Measurements from ENCODE around the gene METRN.

METRN gene

DNA sequence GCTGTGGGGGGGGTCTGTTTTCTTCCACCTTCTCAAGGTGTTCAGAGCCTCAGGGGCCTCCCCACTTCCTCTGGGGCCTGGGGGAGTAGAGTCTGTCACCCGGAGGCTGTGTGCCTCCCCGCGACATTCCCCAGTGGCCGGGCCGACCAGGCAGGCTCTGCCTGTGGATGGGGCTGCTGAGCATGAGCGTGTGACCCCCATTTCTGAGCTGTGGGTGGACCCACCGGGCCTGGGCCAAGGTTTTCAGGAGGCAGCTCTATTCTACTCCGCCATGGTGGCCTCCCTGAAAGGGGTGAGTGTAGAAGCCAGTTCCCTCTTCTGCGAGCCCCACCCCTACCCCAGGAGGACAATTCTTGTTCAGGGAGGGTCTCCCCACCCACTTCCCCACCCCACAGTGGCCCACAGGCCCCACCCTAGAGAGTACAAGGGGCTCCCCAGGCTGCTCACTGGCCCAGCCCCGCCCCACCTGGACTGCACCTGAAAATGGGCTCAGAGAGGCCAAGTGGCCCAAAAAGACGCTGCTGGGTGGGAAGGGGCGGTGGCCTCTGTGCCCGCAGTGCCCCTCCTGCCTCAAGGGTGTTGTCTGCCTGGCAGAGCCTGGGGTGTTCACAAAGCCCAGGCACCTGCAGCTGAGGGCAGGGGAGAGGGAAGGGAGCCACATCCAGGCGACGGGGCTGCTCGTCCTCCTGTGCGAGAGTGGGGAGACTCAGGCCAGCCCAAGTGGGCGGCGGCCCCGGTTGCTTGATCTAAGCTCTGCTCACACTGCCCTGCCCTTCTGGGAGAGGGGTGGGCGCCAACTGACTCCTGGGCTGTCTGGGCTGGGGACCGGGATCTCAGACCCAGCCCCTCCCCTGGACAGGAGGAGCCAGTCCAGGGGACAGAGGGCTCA is 47.0 kb downstream of the METRN start:
- DNase-seq, result no peak

DNA sequence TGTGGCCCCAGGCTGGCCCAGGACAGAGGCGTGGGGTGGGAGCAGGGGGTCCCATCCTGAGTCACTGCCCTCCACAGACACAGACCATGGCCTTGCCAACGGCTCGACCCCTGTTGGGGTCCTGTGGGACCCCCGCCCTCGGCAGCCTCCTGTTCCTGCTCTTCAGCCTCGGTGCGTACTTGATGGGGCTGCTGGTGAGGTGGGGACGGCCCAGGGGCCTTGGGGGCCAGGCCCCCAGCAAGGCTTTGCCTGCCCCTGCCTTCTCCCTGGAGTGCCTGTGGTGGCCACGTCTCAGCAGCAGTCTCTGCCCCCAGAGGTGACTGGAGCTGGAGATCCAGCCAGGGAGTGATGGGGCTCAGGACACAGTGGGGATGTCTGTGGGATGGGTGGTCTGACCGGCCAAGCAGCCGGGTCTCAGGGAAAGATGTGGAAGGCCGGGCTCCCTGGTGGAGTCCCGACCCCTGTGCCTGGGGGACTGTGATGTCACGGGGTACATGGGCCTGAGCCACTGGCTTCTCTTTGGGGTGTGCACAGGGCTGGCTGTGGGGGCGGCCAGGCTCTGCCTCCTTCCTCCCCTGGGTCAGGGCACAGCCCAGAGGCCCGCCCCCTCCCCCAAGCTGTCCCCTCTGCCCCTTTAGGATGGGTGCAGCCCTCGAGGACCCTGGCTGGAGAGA is 47.8 kb downstream of the METRN start:
- DNase-seq, result no peak

DNA sequence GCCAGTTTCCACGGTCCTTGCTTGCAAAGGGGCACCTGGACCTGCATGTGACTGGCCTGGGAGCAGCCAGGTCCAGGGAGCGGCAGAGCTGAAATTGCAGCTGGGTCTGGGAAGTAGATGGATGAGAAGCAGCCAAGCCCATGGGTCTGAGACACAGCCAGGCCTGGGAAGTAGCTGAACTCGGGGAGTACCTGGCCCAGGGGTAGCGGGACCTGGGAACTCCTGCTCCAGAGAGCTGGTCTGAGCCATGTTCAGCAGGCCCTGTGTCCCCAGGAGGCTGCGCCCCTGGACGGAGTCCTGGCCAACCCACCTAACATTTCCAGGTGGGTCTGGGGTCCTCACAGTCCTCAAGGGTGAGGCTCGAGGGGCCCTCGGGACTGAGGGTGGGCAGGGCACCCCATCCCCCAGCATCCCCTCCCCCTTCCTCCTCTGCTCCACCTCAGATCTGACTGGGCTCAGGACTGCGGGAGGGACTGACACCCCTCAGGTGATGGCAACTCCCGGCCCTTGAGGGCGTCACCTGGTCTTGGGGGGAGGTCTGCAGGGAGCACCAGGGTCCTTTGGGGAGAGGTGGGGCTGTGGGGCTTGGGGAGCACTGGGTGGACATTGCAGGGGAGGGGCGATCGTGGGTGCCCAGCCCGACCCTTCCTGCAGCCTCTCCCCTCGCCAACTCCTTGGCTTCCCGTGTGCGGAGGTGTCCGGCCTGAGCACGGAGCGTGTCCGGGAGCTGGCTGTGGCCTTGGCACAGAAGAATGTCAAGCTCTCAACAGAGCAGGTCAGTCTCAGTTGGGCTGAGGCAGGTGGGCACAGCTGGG is 48.7 kb downstream of the METRN start:
- no peak for DNase-seq

GRCh38 chr16:764184-764750 is 49.3 kb downstream of the METRN start:
- DNase-seq, result no peak

DNA sequence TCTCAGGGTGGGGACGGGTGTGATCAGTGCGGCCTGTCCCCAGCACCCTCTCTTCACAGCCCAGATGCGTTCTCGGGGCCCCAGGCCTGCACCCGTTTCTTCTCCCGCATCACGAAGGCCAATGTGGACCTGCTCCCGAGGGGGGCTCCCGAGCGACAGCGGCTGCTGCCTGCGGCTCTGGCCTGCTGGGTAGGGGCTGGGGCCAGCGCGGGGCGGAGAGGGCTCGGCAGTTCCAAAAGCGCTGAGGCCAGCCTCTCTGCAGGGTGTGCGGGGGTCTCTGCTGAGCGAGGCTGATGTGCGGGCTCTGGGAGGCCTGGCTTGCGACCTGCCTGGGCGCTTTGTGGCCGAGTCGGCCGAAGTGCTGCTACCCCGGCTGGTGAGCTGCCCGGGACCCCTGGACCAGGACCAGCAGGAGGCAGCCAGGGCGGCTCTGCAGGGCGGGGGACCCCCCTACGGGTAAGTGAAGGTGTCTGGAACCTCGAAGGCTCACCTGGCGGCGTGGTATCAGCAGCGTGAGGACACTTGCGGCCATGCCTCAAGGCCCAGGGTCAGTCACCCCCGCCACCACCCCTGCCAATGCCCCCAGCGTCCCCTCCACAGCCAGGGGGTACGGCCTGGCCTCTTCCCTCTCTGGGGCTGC is 50.0 kb downstream of the METRN start:
- DNase-seq, result no peak

DNA sequence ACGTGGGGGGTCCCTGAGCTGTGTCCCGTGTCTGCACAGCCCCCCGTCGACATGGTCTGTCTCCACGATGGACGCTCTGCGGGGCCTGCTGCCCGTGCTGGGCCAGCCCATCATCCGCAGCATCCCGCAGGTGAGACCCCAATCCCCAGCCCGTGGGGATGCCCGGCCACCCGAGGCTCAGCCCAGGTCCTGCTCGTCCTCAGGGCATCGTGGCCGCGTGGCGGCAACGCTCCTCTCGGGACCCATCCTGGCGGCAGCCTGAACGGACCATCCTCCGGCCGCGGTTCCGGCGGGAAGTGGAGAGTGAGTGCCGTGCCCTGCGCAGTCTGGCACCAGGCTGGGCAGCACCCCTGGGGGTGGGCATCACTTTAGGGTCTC is 50.6 kb downstream of the METRN start:
- DNase-seq, result no peak

GRCh38 chr16:766008-766819 is 51.3 kb downstream of the METRN start:
- no peak for DNase-seq

GRCh38 chr16:766820-767640 is 52.1 kb downstream of the METRN start:
- DNase-seq, result no peak

DNA sequence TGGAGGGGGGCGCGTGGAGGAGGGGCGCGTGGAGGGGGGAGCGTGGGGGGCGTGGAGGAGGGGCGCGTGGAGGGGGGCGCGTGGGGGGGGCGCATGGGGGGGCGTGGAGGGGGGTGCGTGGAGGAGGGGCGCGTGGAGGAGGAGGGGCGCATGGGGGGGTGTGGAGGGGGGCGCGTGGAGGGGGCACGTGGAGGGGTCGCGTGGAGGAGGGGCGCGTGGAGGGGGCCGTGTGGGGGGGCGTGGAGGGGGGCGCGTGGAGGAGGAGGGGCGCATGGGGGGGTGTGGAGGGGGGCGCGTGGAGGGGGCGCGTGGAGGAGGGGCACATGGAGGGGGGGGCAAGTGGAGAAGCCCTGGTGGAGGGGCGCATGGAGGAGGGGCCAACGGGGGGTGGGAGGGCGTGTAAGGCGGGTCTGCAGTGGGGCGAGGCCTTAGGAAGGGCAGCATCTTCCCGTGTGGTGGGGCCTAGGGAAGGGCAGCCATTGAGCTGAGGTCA is 52.9 kb downstream of the METRN start:
- no peak for DNase-seq

DNA sequence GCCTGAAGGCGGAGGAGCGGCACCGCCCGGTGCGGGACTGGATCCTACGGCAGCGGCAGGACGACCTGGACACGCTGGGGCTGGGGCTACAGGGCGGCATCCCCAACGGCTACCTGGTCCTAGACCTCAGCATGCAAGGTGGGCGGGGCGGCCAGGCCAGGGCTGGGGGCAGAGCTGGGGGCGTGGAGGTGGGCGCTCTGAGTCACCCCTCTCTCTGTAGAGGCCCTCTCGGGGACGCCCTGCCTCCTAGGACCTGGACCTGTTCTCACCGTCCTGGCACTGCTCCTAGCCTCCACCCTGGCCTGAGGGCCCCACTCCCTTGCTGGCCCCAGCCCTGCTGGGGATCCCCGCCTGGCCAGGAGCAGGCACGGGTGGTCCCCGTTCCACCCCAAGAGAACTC is 53.5 kb downstream of the METRN start:
- DNase-seq, result no peak
